MM.1S (cell line): ENCODE measurements around the gene KIAA1549.

Experiments
- EZH2 ChIP-seq: fragments of 300-600 bp; sonication (generic); optimal IDR thresholded peaks from 2 replicates; pipeline ENCODE3; 2017; ENCODE audit warnings: low read depth, mild to moderate bottlenecking, antibody characterized with exemption, low read length, mixed read lengths
- EZH2phosphoT487 ChIP-seq: fragments of 300-600 bp; sonication (generic); IDR thresholded peaks from 2 replicates; pipeline ENCODE4 v1.6.1; 2018; ENCODE audit warnings: antibody characterized with exemption, low read length
- TF ChIP-seq, protein P1 (sequence below): fragments of 300-600 bp; sonication (generic); IDR thresholded peaks from 2 replicates; pipeline ENCODE4 v1.5.1; 2016; ENCODE audit warnings: antibody characterized with exemption, low read length, mixed read lengths

DNA sequence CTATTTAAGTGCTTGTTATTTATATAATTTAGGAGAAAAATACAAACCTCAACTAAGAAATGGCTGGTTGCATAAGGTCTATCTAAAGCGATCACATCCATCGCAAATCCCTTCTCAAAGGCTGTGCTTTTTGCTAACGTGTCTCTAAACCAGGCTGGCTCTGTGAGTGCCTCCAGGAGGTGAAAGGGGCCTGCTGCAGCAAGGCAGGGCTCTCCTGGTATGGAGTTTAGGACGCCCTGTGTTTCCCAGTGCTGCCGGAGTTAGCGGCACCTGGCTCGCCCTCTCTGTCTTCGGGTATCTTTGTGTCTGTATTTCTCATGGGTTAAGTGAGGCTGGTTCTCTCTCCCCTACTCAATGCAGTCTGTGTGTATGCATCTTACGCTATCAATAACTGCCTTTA lies 114.8 kb downstream of the KIAA1549 start:
- TF ChIP-seq EZH2 (no peak), EZH2phosphoT487 (no peak)
- TF ChIP-seq, protein P1, sequence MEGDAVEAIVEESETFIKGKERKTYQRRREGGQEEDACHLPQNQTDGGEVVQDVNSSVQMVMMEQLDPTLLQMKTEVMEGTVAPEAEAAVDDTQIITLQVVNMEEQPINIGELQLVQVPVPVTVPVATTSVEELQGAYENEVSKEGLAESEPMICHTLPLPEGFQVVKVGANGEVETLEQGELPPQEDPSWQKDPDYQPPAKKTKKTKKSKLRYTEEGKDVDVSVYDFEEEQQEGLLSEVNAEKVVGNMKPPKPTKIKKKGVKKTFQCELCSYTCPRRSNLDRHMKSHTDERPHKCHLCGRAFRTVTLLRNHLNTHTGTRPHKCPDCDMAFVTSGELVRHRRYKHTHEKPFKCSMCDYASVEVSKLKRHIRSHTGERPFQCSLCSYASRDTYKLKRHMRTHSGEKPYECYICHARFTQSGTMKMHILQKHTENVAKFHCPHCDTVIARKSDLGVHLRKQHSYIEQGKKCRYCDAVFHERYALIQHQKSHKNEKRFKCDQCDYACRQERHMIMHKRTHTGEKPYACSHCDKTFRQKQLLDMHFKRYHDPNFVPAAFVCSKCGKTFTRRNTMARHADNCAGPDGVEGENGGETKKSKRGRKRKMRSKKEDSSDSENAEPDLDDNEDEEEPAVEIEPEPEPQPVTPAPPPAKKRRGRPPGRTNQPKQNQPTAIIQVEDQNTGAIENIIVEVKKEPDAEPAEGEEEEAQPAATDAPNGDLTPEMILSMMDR = no peak
